HepG2 (cell line): Measurements from ENCODE around the gene S100A8. TPM values are rescaled to one million over a fixed set of nuclear protein-coding genes. Genes with fewer than 3 reads are reported as not detected.

Source experiments
- BRD4 ChIP-seq: sonication (generic); formaldehyde crosslinking; IDR thresholded peaks from 2 replicates; pipeline ENCODE4 v1.4.0; 2020; ENCODE audit warnings: missing genetic modification reagents
- DMTF1 ChIP-seq: sonication (generic); formaldehyde crosslinking; IDR thresholded peaks from 2 replicates; pipeline ENCODE4 v1.4.0; 2020; ENCODE audit warnings: mild to moderate bottlenecking, missing genetic modification reagents
- FUBP1 ChIP-seq: sonication (generic); formaldehyde crosslinking; IDR thresholded peaks from 2 replicates; pipeline ENCODE4 v1.5.1; 2020; ENCODE audit warnings: missing genetic modification reagents, mild to moderate bottlenecking, borderline replicate concordance
- GABPB1 ChIP-seq: IDR thresholded peaks from 2 replicates; pipeline ENCODE4 v1.6.1; 2016; ENCODE audit warnings: mild to moderate bottlenecking, missing genetic modification reagents, moderate library complexity, missing compliant biosample characterization
- HBP1 ChIP-seq: IDR thresholded peaks from 2 replicates; pipeline ENCODE4 v1.6.1; 2016; ENCODE audit warnings: low read depth, control low read depth
- IRF9 ChIP-seq: sonication (generic); formaldehyde crosslinking; IDR thresholded peaks from 2 replicates; pipeline ENCODE4 v1.8.0; 2022; ENCODE audit warnings: missing genetic modification reagents, mild to moderate bottlenecking, borderline replicate concordance
- MXD4 ChIP-seq: IDR thresholded peaks from 2 replicates; pipeline ENCODE4 v1.6.1; 2016; ENCODE audit warnings: mild to moderate bottlenecking, missing biosample characterization, missing genetic modification reagents
- RFX1 ChIP-seq: fragments of 450-650 bp; IDR thresholded peaks from 2 replicates; pipeline ENCODE4 v1.6.1; 2017
- SIX1 ChIP-seq: sonication (generic); formaldehyde crosslinking; IDR thresholded peaks from 2 replicates; pipeline ENCODE4 v1.4.0; 2020; ENCODE audit warnings: missing genetic modification reagents, borderline replicate concordance
- TFDP1 ChIP-seq: IDR thresholded peaks from 2 replicates; pipeline ENCODE4 v1.6.1; 2016; ENCODE audit warnings: missing compliant biosample characterization, missing genetic modification reagents, borderline replicate concordance
- TP53 ChIP-seq: sonication (generic); formaldehyde crosslinking; conservative IDR thresholded peaks from 2 replicates; pipeline ENCODE4 v1.4.0; 2020; ENCODE audit warnings: missing genetic modification reagents
- XBP1 ChIP-seq: sonication (generic); formaldehyde crosslinking; IDR thresholded peaks from 2 replicates; pipeline ENCODE4 v1.5.0; 2020; ENCODE audit warnings: missing genetic modification reagents
- ZNF362 ChIP-seq: sonication (generic); formaldehyde crosslinking; IDR thresholded peaks from 2 replicates; pipeline ENCODE4 v1.4.0; 2020; ENCODE audit warnings: missing genetic modification reagents, mild to moderate bottlenecking, borderline replicate concordance
- ZNF597 ChIP-seq: sonication (generic); formaldehyde crosslinking; IDR thresholded peaks from 2 replicates; pipeline ENCODE4 v1.5.0; 2020; ENCODE audit warnings: missing genetic modification reagents
- ZNF614 ChIP-seq: IDR thresholded peaks from 2 replicates; pipeline ENCODE4 v1.6.1; 2018; ENCODE audit warnings: missing biosample characterization, missing genetic modification reagents, inconsistent platforms, borderline replicate concordance
- ZNF800 ChIP-seq: sonication (generic); formaldehyde crosslinking; IDR thresholded peaks from 2 replicates; pipeline ENCODE4 v1.4.0; 2020; ENCODE audit warnings: missing genetic modification reagents
- polyA plus RNA-seq, 8 experiments: library from polyadenylated mRNA; depleted of rRNA in 3 of 8; stranded (reverse) in 7 of 8; unstranded in 1 of 8; fragments of >200 nt; fragmentation: Illumina TruSeq in 4 of 8; extraction: Trizol in 4 of 8; gene quantifications; 2 replicates each; pipeline versions ENCODE4 v1.2.1 to v1.2.3, GENCODE V29; 2011 to 2016; ENCODE audit warnings: low read depth in 4 of 8, missing spikeins in 1 of 8, mixed read lengths in 1 of 8; ENCODE audit not compliant: insufficient read depth in 1 of 8
- total RNA-seq, 5 experiments: library from RNA; depleted of rRNA; stranded (reverse); fragments of >200 nt; fragmentation: Illumina TruSeq; extraction: Trizol; gene quantifications; 2 replicates each; pipeline ENCODE4 v1.2.3, GENCODE V29; 2016; ENCODE audit warnings: low read depth in 1 of 5

Gene S100A8
- total and polyA plus RNA-seq, 2 of the 13 experiments (the other 11 are each of a cell fraction or from before 2014, with no cell fraction given) = not detected

GRCh38 chr1:153422450-153423068, 31.7 kb upstream of the S100A8 start (continued):
- TF ChIP-seq TFDP1 (no peak), MXD4 (CRISPR knock-in tag) (no peak; the same call in 1 of the 2 replicates), ZNF597 (CRISPR knock-in tag) (no peak), XBP1 (peak; percentile 45; the same call in 1 of the 2 replicates), IRF9 (CRISPR knock-in tag) (no peak), TP53 (peak; percentile 77; the same call in 1 of the 2 replicates), ZNF614 (no peak), GABPB1 (no peak), DMTF1 (no peak), ZNF362 (peak; percentile 45; the same call in 1 of the 2 replicates), HBP1 (CRISPR knock-in tag) (0 out of 2 replicates have a peak, but pooled peaks have one; percentile 54), BRD4 (CRISPR knock-in tag) (no peak), RFX1 (no peak), SIX1 (CRISPR knock-in tag) (no peak), ZNF800 (CRISPR knock-in tag) (peak; percentile 65; the same call in 1 of the 2 replicates), FUBP1 (no peak)
